NCI-H510A (cell line): ENCODE measurements around the gene FAM43B.

Experiments
- DNase-seq: peaks from one replicate; lab custom pipeline; 2025; lab: John Stamatoyannopoulos, UW

Gene FAM43B

DNA sequence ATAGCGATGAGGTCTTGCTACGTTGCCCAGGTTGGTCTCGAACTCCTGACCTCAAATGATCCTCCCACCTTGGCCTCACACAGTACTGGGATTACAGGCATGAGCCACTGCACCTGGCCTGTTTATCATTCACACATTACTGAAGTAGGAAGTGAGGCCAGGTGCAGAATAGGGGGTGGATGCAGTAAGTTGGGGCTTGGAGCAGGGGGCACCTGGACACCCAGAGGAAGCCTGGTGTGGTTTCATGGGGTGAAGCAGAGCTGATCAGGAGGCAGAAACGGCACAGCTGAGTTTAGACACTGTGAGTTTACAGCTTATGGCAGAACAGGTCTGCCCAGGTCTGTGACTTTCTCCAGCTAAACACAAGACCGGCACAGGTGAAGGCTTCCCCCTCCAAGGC lies 41.4 kb downstream of the FAM43B start:
- DNase-seq, result no peak

DNA sequence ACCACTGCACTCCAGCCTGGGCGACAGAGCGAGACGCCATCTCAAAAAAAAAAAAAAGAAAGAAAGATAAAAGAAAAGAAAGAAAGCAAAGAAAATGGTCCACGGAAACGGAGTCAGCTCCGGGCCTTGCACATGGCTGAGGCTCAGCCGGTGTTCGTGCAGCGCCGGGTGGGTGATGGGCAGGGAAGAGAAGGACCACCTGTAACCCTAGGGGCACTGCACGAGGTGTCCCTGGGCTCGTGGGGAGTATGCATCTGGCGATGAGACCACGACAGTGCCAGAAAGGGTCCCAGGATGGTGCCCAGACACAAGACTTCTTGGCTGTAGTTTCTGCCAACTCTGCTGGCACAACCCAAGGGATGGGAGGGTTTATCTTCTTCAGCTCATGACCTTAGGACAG lies 42.4 kb downstream of the FAM43B start:
- no peak for DNase-seq

DNA sequence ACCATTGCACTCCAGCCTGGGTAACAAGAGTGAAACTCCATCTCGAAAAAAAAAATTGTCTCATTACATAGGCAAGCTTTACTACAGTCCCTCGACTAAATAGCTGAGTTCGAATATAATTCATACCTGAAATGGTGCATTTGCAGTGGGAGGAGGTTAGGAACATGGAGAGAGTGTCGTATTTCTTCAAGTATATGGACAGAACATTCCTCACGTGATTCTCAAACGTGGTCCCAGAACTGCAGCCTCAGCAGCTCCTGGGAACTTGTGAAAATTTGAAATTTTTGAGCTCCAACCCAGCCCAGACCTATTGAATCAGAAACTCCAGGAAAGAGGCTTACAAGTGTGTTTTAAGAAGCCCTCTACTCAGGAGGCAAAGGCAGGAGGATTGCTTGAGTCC lies 43.7 kb downstream of the FAM43B start:
- DNase-seq, result no peak

DNA sequence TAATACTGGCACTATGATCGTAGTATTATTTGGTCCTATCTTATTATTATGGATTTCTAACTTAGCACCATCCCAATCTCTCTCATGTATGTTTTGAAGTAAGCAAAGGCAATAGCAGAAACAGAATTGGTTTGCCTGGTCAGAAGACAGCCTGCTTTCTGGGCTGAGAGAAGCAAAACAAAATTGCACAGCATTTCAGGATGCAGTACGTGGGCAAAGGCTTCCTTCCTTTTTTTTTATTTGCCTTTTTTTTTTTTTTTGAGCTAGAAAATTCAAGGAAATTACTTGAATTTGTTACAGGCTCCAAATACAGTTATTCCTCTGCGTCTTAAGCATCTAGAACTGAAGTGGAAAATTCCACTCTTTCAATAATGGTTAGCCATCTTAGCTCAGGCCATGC lies 45.3 kb downstream of the FAM43B start:
- no peak for DNase-seq

DNA sequence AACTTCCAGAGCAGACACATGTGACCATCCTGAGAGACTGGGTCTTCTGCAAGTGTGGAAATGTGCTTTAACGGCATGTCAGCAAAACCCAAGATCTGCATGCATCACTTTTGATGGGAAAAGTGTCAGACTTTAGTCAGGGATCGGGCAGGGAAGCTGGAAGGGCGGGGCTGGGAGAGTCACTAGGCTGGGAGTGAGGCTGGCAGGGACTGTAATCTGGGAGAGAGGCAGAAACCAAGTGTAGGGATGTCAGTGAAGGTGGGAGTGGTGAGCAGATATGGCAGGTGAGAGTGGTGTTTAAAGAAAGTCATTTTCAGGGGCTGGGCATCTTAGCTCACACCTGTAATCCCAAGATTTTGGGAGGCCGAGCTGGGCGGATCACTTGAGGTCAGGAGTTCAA lies 47.8 kb downstream of the FAM43B start:
- DNase-seq, result no peak

DNA sequence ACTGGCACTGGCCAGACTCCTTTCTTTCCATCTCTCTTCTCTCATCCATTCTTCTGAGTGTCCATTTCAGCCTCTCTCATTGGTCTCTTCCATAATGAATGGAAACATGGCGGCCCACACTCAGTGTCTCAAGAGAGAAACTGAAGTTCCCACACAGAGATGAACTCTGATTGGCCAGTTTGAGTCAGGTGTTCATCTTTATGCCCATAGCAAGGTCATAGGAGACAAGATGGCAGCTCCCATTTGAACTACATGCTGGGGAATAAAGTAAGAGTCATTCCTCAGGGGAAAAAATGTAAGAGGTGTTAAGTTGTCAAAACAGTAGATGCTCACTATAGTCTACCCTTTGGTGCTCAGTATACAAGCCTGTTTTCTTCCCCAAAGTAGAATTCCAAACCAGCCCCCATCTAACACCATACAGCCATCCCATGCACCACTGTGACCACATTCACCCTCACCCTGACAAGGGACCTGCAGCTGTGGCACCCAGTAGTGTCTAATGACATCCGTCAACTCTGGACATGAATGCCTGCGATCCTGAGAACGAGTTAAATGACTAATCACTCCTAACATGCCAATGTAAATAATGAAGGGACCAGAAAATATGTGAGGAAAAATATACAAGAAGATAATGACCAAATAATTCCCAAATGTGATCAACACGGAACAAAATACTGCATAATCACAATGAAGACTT lies 48.9 kb downstream of the FAM43B start:
- no peak for DNase-seq

DNA sequence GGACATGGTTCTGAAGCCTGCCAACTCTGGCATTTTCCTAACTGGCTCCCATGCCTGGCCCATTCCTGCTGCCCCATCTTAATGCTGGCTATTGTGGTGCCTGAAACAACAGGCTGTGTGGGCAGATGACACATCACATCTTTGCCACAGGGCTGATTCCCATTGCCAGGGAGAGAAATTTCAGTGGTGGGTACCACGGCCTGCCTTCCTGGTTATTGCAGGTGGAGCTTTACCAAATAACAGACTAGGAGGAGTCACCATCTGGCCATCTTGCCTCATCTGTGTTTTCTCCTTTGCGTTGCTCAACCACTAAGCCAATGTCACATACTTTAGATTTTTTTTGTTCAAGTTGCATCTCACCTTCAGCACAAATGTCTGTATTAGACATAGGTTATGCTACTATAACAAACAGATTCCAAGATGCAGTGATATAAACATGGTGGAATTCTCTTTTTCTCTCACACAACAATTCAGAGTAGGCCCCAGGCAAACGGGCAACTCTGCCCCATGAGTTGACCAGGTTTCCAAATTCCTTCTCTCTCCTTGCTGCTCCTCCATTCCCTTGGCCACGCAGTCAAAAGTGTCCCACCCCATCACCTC lies 50.6 kb downstream of the FAM43B start:
- no peak for DNase-seq

DNA sequence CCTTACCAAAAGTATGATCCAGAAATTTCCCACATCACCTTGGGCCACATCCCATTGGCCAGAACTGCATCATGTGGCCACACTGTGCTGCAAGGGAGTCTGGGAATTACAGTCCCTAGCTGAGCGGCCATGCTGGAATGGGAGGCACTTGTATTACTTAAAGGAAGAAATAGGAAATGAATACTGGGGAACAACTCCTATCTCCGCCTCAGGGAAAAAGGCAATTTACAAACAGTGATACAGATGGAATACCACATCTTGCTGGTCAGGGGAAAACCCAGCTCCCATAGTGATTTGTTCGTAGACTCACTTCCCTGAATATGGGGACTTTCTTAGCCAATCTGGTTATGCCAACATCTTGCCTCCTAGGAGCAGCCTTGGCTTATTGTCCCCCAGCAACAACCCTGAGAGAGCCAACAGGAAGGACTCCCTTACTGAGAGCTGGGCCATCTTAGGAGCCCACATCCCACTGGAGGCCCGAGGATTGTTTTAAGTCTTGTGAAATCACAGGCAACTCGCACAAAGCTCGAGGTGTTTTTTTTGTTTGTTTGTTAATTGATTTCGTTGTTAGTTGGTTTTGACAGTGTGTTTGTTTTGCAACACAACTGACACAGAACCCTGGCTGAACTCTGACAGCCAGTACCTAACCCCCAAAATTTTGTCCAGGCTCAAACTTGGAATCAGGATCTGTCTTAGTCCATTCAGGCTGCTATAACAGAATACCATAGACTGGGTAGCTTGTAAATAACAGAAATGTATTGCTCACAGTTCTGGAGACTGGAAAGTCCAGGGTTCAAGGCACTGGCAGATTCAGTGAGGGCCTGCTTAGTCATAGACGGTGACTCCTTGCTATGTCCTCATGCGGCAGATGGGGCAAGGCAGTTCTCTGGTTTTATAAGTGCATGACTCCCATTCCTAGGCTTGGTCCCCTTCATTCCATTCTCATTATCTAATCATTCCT lies 51.4 kb downstream of the FAM43B start:
- no peak for DNase-seq
